Left ventricle myocardium inferior (tissue), 1 donor: Measurements from ENCODE around the gene LYRM7. TPM values are rescaled to one million over a fixed set of nuclear protein-coding genes. Genes with fewer than 3 reads are reported as not detected.
"Not testable (repeated sequence)": the region's sequence is repeated elsewhere in the genome, so short reads cannot be mapped to it uniquely, and the experiment has no call there.

Experiments used
- DNase-seq: peaks from one replicate; pipeline ENCODE4 v3.0.0-alpha.2; 2020
- H3K27ac ChIP-seq: fragments of 200-600 bp; replicated peaks from 2 replicates; pipeline ENCODE4 v1.8.0; 2021
- H3K27me3 ChIP-seq: fragments of 200-600 bp; 2 replicates; pipeline ENCODE4 v1.8.0; 2021; ENCODE audit warnings: low read depth
- H3K36me3 ChIP-seq: fragments of 200-600 bp; 2 replicates; pipeline ENCODE4 v1.8.0; 2021
- H3K4me1 ChIP-seq: fragments of 200-600 bp; 2 replicates; pipeline ENCODE4 v1.8.0; 2021
- H3K4me3 ChIP-seq: fragments of 200-600 bp; 2 replicates; pipeline ENCODE4 v1.8.0; 2021; ENCODE audit warnings: mild to moderate bottlenecking, moderate library complexity
- H3K9me3 ChIP-seq: fragments of 200-600 bp; replicated peaks from 2 replicates; pipeline ENCODE4 v1.8.0; 2021
- CTCF ChIP-seq: fragments of 200-600 bp; IDR thresholded peaks from 2 replicates; pipeline ENCODE4 v1.8.0; 2021; ENCODE audit warnings: antibody characterized with exemption, mild to moderate bottlenecking, borderline replicate concordance
- intact Hi-C: fragments of 100-400 bp; cut with micrococcal nuclease; formaldehyde crosslinking; loops from one replicate; pipeline ENCODE4 v1.11.0; 2022
- total RNA-seq: library from RNA; stranded (reverse); fragmentation: NEBNext Ultra II Directional; extraction: Animal tissue kit (Norgen Biotek cat#: 25700); gene quantifications from one replicate; pipeline ENCODE4 v1.2.1, GENCODE V29; 2021
- donor health status: DM: no; HTN: yes; CAD: no; lungs with severe emphysema.

LYRM7 gene
- total RNA-seq, 1 donor from 2014 or later, result 33.0 TPM

- no peak overlapping the region for H3K4me3 ChIP-seq
- DNase-seq, result no peak
- no peaks in the 10 kb centered on the region for H3K27me3 ChIP-seq
- H3K4me1 ChIP-seq, result no peaks in the 10 kb centered on the region
- no peak overlapping the region for H3K27ac ChIP-seq
- H3K9me3 ChIP-seq, result peaks cover 17% of the 10 kb centered on the region
- no peak for TF ChIP-seq CTCF
- H3K36me3 ChIP-seq, result no peaks in the 10 kb centered on the region
- intact Hi-C loops, result no loop called here
Measured at GRCh38 chr5:131245312-131245711, 74.6 kb downstream of the LYRM7 start.

GRCh38 chr5:131245948-131246347, 75.2 kb downstream of the LYRM7 start:
- intact Hi-C loops, result no loop called here
- peaks cover 17% of the 10 kb centered on the region for H3K9me3 ChIP-seq
- no peak for TF ChIP-seq CTCF
- H3K27ac ChIP-seq, result no peak overlapping the region
- H3K36me3 ChIP-seq, result no peaks in the 10 kb centered on the region
- no peaks in the 10 kb centered on the region for H3K27me3 ChIP-seq
- H3K4me1 ChIP-seq, result no peaks in the 10 kb centered on the region
- H3K4me3 ChIP-seq, result no peak overlapping the region
- no peak for DNase-seq

- Histone ChIP-seq H3K9me3 (peaks cover 17% of the 10 kb centered on the region), H3K4me3 (no peak overlapping the region), H3K27me3 (no peaks in the 10 kb centered on the region), H3K36me3 (no peaks in the 10 kb centered on the region), H3K4me1 (no peaks in the 10 kb centered on the region), H3K27ac (no peak overlapping the region)
- no peak for TF ChIP-seq CTCF
- DNase-seq, result no peak
- intact Hi-C loops, result no loop called here
Measured at GRCh38 chr5:131246504-131246903, 75.8 kb downstream of the LYRM7 start.

- no peak overlapping the region for H3K4me3 ChIP-seq
- H3K27ac ChIP-seq, result no peak overlapping the region
- peaks cover 14% of the 10 kb centered on the region for H3K9me3 ChIP-seq
- DNase-seq, result no peak
- no peaks in the 10 kb centered on the region for H3K27me3 ChIP-seq
- intact Hi-C loops, result no loop called here
- no peaks in the 10 kb centered on the region for H3K36me3 ChIP-seq
- no peak for TF ChIP-seq CTCF
- no peaks in the 10 kb centered on the region for H3K4me1 ChIP-seq
Measured at GRCh38 chr5:131250751-131251475, 80.2 kb downstream of the LYRM7 start.

GRCh38 chr5:131252824-131253171, 82.1 kb downstream of the LYRM7 start:
- peak overlapping the region; percentile 42 for H3K27ac ChIP-seq
- peak overlapping the region; percentile 9 for H3K4me3 ChIP-seq
- no peaks in the 10 kb centered on the region for H3K4me1 ChIP-seq

GRCh38 chr5:131254025-131254424, 83.3 kb downstream of the LYRM7 start:
- H3K27me3 ChIP-seq, intact Hi-C loops, H3K4me3 ChIP-seq, H3K9me3 ChIP-seq, H3K4me1 ChIP-seq, DNase-seq, H3K36me3 ChIP-seq: not testable (repeated sequence)
- peak overlapping the region; percentile 19 for H3K27ac ChIP-seq

More at GRCh38 chr5:131252824-131253171, 82.1 kb downstream of the LYRM7 start:
- no peaks in the 10 kb centered on the region for H3K27me3 ChIP-seq
- TF ChIP-seq CTCF, result no peak
- H3K9me3 ChIP-seq, result no peaks in the 10 kb centered on the region
- peak; percentile 34 for DNase-seq
- H3K36me3 ChIP-seq, result no peaks in the 10 kb centered on the region
- intact Hi-C loops, result no loop called here
